WTC11 (cell line): ENCODE measurements around the gene SRPX2. TPM values are rescaled to one million over a fixed set of nuclear protein-coding genes. Genes with fewer than 3 reads are reported as not detected.

Source experiments
- ATAC-seq: fragments of 200-7000 bp; cut with Tn5 transposase; 2 replicates; pipeline ENCODE4 v1.10.0; 2021; ENCODE audit warnings: mild to moderate bottlenecking, moderate library complexity
- CTCF ChIA-PET: fragments of 300-600 bp; sonication (Branson Sonifier 250); formaldehyde crosslinking; loops from one replicate; lab custom pipeline; 2021; ENCODE audit warnings: antibody characterized with exemption; lab: Charles Lee
- POLR2A ChIA-PET: fragments of 350-600 bp; sonication (Branson Sonifier 250); formaldehyde crosslinking; loops from one replicate; lab custom pipeline; 2021; ENCODE audit warnings: antibody characterized with exemption; lab: Charles Lee
- DNase-seq: peaks from one replicate; pipeline ENCODE4 v3.0.0; 2021; ENCODE audit warnings: low spot score
- H3K27ac Mint-ChIP-seq: 2 replicates; pipeline ENCODE4 v1.8.0; 2021; ENCODE audit warnings: mixed read lengths
- H3K27me3 Mint-ChIP-seq: 2 replicates; pipeline ENCODE4 v1.8.0; 2021; ENCODE audit warnings: low read depth, mild to moderate bottlenecking, moderate library complexity, mixed read lengths
- H3K36me3 Mint-ChIP-seq: 2 replicates; pipeline ENCODE4 v1.8.0; 2021; ENCODE audit warnings: mixed read lengths
- H3K4me1 Mint-ChIP-seq: 2 replicates; pipeline ENCODE4 v1.8.0; 2022; ENCODE audit warnings: mixed read lengths
- H3K4me3 Mint-ChIP-seq: 2 replicates; pipeline ENCODE4 v1.8.0; 2021; ENCODE audit warnings: mild to moderate bottlenecking, moderate library complexity, mixed read lengths
- H3K9me3 Mint-ChIP-seq: 2 replicates; pipeline ENCODE4 v1.8.0; 2021; ENCODE audit warnings: mixed read lengths
- ATF1 ChIP-seq: sonication (generic); formaldehyde crosslinking; IDR thresholded peaks from 2 replicates; pipeline ENCODE4 v1.8.1; 2023; ENCODE audit warnings: mild to moderate bottlenecking, moderate library complexity, missing genetic modification reagents
- CBFB ChIP-seq: sonication (generic); formaldehyde crosslinking; IDR thresholded peaks from 2 replicates; pipeline ENCODE4 v1.8.1; 2022; ENCODE audit warnings: mild to moderate bottlenecking, low read depth, missing genetic modification reagents
- FOXJ3 ChIP-seq: sonication (generic); formaldehyde crosslinking; IDR thresholded peaks from 2 replicates; pipeline ENCODE4 v1.9.0; 2021; ENCODE audit warnings: missing genetic modification reagents, mild to moderate bottlenecking, borderline replicate concordance
- FOXK1 ChIP-seq: sonication (generic); formaldehyde crosslinking; IDR thresholded peaks from 2 replicates; pipeline ENCODE4 v1.8.0; 2022; ENCODE audit warnings: mild to moderate bottlenecking, moderate library complexity, missing genetic modification reagents
- HMGA2 ChIP-seq: fragments of 250-450 bp; sonication (Bioruptor Pico); IDR thresholded peaks from 2 replicates; pipeline ENCODE4 v1.4.0; 2021; ENCODE audit warnings: mild to moderate bottlenecking, moderate library complexity
- JAZF1 ChIP-seq: fragments of 250-450 bp; sonication (Bioruptor Pico); IDR thresholded peaks from 2 replicates; pipeline ENCODE4 v1.9.0; 2021; ENCODE audit warnings: moderate library complexity, mild to moderate bottlenecking, inconsistent platforms
- KAT7 ChIP-seq: sonication (generic); formaldehyde crosslinking; IDR thresholded peaks from 2 replicates; pipeline ENCODE4 v1.8.1; 2023; ENCODE audit warnings: missing genetic modification reagents, mild to moderate bottlenecking, borderline replicate concordance
- NR1H2 ChIP-seq: sonication (generic); formaldehyde crosslinking; IDR thresholded peaks from 2 replicates; pipeline ENCODE4 v1.9.0; 2021; ENCODE audit warnings: mild to moderate bottlenecking, moderate library complexity, missing genetic modification reagents
- SMAD3 ChIP-seq: sonication (generic); formaldehyde crosslinking; IDR thresholded peaks from 2 replicates; pipeline ENCODE4 v1.8.0; 2022; ENCODE audit warnings: missing genetic modification reagents, mild to moderate bottlenecking, borderline replicate concordance
- SMAD4 ChIP-seq: sonication (generic); formaldehyde crosslinking; IDR thresholded peaks from 2 replicates; pipeline ENCODE4 v1.8.0; 2022; ENCODE audit warnings: mild to moderate bottlenecking, missing genetic modification reagents
- SOX15 ChIP-seq: fragments of 250-450 bp; sonication (Bioruptor Pico); IDR thresholded peaks from 2 replicates; pipeline ENCODE4 v1.9.0; 2021; ENCODE audit warnings: mild to moderate bottlenecking
- ZNF416 ChIP-seq: fragments of 250-450 bp; sonication (Bioruptor Pico); IDR thresholded peaks from 2 replicates; pipeline ENCODE4 v1.9.0; 2021; ENCODE audit warnings: mild to moderate bottlenecking, inconsistent platforms
- total RNA-seq: library from RNA; stranded (reverse); gene quantifications from 3 replicates; pipeline ENCODE4 v1.2.3, GENCODE V29; 2021
- TF ChIP-seq, protein P1 (sequence below): sonication (generic); formaldehyde crosslinking; IDR thresholded peaks from 2 replicates; pipeline ENCODE4 v1.8.0; 2022; ENCODE audit warnings: missing genetic modification reagents
- TF ChIP-seq, protein P2 (sequence below): fragments of 250-450 bp; sonication (Bioruptor Pico); conservative IDR thresholded peaks from 2 replicates; pipeline ENCODE4 v1.9.0; 2021; ENCODE audit warnings: mild to moderate bottlenecking
- TF ChIP-seq, protein P3 (sequence below): sonication (generic); formaldehyde crosslinking; conservative IDR thresholded peaks from 2 replicates; pipeline ENCODE4 v1.8.1; 2023; ENCODE audit warnings: mild to moderate bottlenecking, low read depth, missing genetic modification reagents, moderate library complexity
- TF ChIP-seq, protein P4 (sequence below): sonication (generic); formaldehyde crosslinking; IDR thresholded peaks from 2 replicates; pipeline ENCODE4 v1.8.1; 2022; ENCODE audit warnings: mild to moderate bottlenecking, missing genetic modification reagents, moderate library complexity, borderline replicate concordance
- TF ChIP-seq, protein P5 (sequence below): sonication (generic); formaldehyde crosslinking; IDR thresholded peaks from 2 replicates; pipeline ENCODE4 v1.8.0; 2022; ENCODE audit warnings: mild to moderate bottlenecking, missing genetic modification reagents
- TF ChIP-seq, protein P6 (sequence below): sonication (generic); formaldehyde crosslinking; IDR thresholded peaks from 2 replicates; pipeline ENCODE4 v1.8.1; 2023; ENCODE audit warnings: mild to moderate bottlenecking, missing genetic modification reagents, moderate library complexity

Gene SRPX2
- total RNA-seq, 1 experiment from 2014 or later = 0.24 TPM

DNA sequence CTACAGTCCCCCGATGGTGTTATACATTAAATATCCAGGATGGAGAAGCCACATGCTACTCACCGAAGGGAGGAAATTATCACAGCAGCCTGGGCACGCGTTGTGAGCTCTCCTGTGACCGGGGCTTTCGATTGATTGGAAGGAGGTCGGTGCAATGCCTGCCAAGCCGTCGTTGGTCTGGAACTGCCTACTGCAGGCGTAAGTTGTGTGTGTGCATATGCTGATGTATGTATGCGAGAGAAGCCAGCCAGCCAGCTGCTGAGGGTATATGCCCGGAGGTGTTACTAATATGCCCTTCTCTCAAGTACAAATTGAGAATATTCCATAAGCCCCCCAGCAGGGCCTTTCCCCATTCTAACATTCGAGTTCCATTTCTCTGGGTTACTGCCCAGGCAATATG, 18.2 kb downstream of the SRPX2 start:
- no peaks in the 10 kb centered on the region for H3K36me3 Mint-ChIP-seq
- DNase-seq (no peak), ATAC-seq (no peak)
- CTCF ChIA-PET = interaction anchor here (1.0 to 1.9 kb wide), 4 partner anchors 9 to 215 kb away, joined by 3 to 14 read pairs (median 4); no protein-coding TSS in a partner anchor
- no peaks in the 10 kb centered on the region for H3K27me3 Mint-ChIP-seq
- no peak overlapping the region for H3K27ac Mint-ChIP-seq
- POLR2A ChIA-PET = no interaction called here
- peaks cover 4% of the 10 kb centered on the region; the same call in 1 of the 2 replicates for H3K4me1 Mint-ChIP-seq
- H3K4me3 Mint-ChIP-seq = no peak overlapping the region
- TF ChIP-seq SMAD4 (CRISPR knock-in tag) = no peak
- no peak for TF ChIP-seq NR1H2
- TF ChIP-seq ZNF416 (CRISPR knock-in tag) = no peak
- no peak for TF ChIP-seq ATF1 (CRISPR knock-in tag)
- no peak for TF ChIP-seq FOXJ3 (CRISPR knock-in tag)
- no peak for TF ChIP-seq JAZF1
- H3K9me3 Mint-ChIP-seq = no peaks in the 10 kb centered on the region

DNA sequence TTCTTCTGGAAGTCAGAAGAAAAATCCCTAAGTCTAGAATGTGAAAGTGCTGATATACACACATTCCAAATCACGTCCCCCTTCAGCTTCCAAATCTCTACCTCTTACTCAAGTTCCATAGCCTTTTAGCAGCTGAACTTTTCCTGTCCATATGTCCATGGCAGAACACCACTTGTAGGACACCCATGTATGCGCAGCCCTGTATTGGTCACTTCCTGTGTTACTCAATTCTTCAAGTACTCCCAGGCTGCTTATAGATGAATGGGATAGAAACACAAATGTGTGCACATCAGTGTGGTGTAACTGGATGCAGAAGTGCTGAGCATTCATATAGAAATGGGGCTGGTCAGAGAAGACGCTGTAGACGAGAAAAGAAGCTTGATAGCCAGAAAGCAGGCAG, 18.8 kb downstream of the SRPX2 start:
- Mint-ChIP-seq H3K27me3 (no peaks in the 10 kb centered on the region), H3K9me3 (no peaks in the 10 kb centered on the region), H3K27ac (no peak overlapping the region), H3K4me1 (peaks cover 4% of the 10 kb centered on the region; the same call in 1 of the 2 replicates), H3K36me3 (no peaks in the 10 kb centered on the region), H3K4me3 (no peak overlapping the region)
- DNase-seq (no peak), ATAC-seq (no peak)
- TF ChIP-seq FOXK1 (CRISPR knock-in tag) = no peak
- TF ChIP-seq HMGA2 = no peak
- TF ChIP-seq, protein P1, sequence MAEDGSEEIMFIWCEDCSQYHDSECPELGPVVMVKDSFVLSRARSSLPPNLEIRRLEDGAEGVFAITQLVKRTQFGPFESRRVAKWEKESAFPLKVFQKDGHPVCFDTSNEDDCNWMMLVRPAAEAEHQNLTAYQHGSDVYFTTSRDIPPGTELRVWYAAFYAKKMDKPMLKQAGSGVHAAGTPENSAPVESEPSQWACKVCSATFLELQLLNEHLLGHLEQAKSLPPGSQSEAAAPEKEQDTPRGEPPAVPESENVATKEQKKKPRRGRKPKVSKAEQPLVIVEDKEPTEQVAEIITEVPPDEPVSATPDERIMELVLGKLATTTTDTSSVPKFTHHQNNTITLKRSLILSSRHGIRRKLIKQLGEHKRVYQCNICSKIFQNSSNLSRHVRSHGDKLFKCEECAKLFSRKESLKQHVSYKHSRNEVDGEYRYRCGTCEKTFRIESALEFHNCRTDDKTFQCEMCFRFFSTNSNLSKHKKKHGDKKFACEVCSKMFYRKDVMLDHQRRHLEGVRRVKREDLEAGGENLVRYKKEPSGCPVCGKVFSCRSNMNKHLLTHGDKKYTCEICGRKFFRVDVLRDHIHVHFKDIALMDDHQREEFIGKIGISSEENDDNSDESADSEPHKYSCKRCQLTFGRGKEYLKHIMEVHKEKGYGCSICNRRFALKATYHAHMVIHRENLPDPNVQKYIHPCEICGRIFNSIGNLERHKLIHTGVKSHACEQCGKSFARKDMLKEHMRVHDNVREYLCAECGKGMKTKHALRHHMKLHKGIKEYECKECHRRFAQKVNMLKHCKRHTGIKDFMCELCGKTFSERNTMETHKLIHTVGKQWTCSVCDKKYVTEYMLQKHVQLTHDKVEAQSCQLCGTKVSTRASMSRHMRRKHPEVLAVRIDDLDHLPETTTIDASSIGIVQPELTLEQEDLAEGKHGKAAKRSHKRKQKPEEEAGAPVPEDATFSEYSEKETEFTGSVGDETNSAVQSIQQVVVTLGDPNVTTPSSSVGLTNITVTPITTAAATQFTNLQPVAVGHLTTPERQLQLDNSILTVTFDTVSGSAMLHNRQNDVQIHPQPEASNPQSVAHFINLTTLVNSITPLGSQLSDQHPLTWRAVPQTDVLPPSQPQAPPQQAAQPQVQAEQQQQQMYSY (CRISPR knock-in tag) = no peak
- no peak for TF ChIP-seq CBFB (CRISPR knock-in tag)
- TF ChIP-seq, protein P2, sequence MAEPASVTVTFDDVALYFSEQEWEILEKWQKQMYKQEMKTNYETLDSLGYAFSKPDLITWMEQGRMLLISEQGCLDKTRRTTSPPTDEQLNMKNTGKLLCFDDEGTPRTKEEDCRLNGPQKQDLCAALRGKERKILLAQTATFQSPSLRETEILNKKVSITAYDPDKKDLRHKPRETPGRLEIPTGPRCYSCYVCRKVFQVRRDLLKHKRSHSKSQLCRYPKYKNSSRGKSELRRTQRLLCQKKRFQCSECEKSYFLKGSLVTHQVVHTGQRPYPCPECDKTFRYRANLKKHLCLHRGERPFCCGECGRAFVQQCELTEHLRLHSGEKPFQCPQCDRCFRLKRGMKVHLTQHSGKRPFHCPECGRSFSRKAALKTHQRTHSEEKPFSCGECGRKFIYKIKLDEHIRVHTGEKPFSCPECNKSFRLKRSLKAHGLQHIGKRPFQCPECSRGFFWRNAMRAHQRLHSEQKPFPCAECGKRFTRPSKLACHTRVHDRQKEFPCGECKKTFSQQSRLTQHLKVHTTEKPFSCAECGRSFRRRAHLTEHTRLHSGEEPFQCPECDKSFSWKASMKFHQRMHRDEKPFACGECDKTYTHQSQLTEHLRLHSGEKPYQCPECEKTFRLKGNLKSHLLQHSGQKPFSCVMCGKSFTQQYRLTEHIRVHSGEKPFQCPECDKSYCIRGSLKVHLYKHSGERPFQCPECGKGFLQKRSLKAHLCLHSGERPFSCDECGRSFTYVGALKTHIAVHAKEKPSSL = no peak
- TF ChIP-seq, protein P3, sequence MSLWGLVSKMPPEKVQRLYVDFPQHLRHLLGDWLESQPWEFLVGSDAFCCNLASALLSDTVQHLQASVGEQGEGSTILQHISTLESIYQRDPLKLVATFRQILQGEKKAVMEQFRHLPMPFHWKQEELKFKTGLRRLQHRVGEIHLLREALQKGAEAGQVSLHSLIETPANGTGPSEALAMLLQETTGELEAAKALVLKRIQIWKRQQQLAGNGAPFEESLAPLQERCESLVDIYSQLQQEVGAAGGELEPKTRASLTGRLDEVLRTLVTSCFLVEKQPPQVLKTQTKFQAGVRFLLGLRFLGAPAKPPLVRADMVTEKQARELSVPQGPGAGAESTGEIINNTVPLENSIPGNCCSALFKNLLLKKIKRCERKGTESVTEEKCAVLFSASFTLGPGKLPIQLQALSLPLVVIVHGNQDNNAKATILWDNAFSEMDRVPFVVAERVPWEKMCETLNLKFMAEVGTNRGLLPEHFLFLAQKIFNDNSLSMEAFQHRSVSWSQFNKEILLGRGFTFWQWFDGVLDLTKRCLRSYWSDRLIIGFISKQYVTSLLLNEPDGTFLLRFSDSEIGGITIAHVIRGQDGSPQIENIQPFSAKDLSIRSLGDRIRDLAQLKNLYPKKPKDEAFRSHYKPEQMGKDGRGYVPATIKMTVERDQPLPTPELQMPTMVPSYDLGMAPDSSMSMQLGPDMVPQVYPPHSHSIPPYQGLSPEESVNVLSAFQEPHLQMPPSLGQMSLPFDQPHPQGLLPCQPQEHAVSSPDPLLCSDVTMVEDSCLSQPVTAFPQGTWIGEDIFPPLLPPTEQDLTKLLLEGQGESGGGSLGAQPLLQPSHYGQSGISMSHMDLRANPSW (CRISPR knock-in tag) = no peak
- TF ChIP-seq, protein P4, sequence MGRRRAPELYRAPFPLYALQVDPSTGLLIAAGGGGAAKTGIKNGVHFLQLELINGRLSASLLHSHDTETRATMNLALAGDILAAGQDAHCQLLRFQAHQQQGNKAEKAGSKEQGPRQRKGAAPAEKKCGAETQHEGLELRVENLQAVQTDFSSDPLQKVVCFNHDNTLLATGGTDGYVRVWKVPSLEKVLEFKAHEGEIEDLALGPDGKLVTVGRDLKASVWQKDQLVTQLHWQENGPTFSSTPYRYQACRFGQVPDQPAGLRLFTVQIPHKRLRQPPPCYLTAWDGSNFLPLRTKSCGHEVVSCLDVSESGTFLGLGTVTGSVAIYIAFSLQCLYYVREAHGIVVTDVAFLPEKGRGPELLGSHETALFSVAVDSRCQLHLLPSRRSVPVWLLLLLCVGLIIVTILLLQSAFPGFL = no peak
- no peak for TF ChIP-seq SOX15 (CRISPR knock-in tag)
- TF ChIP-seq, protein P5, sequence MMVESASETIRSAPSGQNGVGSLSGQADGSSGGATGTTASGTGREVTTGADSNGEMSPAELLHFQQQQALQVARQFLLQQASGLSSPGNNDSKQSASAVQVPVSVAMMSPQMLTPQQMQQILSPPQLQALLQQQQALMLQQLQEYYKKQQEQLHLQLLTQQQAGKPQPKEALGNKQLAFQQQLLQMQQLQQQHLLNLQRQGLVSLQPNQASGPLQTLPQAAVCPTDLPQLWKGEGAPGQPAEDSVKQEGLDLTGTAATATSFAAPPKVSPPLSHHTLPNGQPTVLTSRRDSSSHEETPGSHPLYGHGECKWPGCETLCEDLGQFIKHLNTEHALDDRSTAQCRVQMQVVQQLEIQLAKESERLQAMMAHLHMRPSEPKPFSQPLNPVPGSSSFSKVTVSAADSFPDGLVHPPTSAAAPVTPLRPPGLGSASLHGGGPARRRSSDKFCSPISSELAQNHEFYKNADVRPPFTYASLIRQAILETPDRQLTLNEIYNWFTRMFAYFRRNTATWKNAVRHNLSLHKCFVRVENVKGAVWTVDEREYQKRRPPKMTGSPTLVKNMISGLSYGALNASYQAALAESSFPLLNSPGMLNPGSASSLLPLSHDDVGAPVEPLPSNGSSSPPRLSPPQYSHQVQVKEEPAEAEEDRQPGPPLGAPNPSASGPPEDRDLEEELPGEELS = no peak
- no peak for TF ChIP-seq JAZF1
- TF ChIP-seq, protein P6, sequence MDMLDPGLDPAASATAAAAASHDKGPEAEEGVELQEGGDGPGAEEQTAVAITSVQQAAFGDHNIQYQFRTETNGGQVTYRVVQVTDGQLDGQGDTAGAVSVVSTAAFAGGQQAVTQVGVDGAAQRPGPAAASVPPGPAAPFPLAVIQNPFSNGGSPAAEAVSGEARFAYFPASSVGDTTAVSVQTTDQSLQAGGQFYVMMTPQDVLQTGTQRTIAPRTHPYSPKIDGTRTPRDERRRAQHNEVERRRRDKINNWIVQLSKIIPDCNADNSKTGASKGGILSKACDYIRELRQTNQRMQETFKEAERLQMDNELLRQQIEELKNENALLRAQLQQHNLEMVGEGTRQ (CRISPR knock-in tag) = no peak
- no peak for TF ChIP-seq KAT7 (CRISPR knock-in tag)
- TF ChIP-seq SMAD3 (CRISPR knock-in tag) = no peak
- POLR2A ChIA-PET = no interaction called here
- CTCF ChIA-PET = interaction anchor here (1.0 to 1.9 kb wide), 2 partner anchors 8 to 106 kb away, joined by 3 to 14 read pairs; no protein-coding TSS in a partner anchor
